ENCODE results near the gene CROCC2.
A peak's percentile ranks its signal among the peaks of the same experiment; 100 is the strongest.

CROCC2 gene

GRCh38 chr2:240922982-240923537, 16.9 kb downstream of the CROCC2 start:
- Histone ChIP-seq H3K4me3 (ENCODE audit: low read depth, low read length) (no peak overlapping the region), H3K4me1 (ENCODE audit: control insufficient read depth, insufficient read depth, low read length) (no peaks in the 10 kb centered on the region), H3K27ac (ENCODE audit: extremely low read depth, low read depth, low read length) (no peak overlapping the region), H3K9me3 (ENCODE audit: control insufficient read depth, insufficient read depth, low read depth, low read length) (no peaks in the 10 kb centered on the region), H3K36me3 (ENCODE audit: control insufficient read depth in 2 of 2, insufficient read depth in 1 of 2, low read length in 2 of 2) (no peaks in the 10 kb centered on the region)
- ChIA-PET POLR2A (no interaction called here), CTCF (no interaction called here)
- TF ChIP-seq HIC1 (tag by site-specific recombination; IDR thresholded peaks at IDR 0.05), result peak; percentile 56; the same call in 1 of the 2 replicates
- no peak for TF ChIP-seq TRIM28 (IDR thresholded peaks at IDR 0.05; ENCODE audit: borderline replicate concordance, low read length)
- peak; percentile 77; the same call in 1 of the 2 replicates for TF ChIP-seq ZBTB7A (tag by site-specific recombination; IDR thresholded peaks at IDR 0.05; ENCODE audit: low read depth)
- TF ChIP-seq KLF10 (tag by site-specific recombination; IDR thresholded peaks at IDR 0.05), result no peak
- TF ChIP-seq ZNF280C (tag by site-specific recombination; IDR thresholded peaks at IDR 0.05), result no peak
- TF ChIP-seq FEZF1 (tag by site-specific recombination; IDR thresholded peaks at IDR 0.05), result no peak
- no peak for TF ChIP-seq ZNF146 (tag by site-specific recombination; IDR thresholded peaks at IDR 0.05)
- TF ChIP-seq GLI4 (tag by site-specific recombination; IDR thresholded peaks at IDR 0.05), result no peak
- TF ChIP-seq ZNF48 (tag by site-specific recombination; IDR thresholded peaks at IDR 0.05), result no peak
- no peak for TF ChIP-seq ZBTB11 (tag by site-specific recombination; conservative IDR thresholded peaks at IDR 0.05; ENCODE audit: low read depth)
- no peak for TF ChIP-seq ZBTB8A (tag by site-specific recombination; IDR thresholded peaks at IDR 0.05)
- TF ChIP-seq ZSCAN5A (tag by site-specific recombination; IDR thresholded peaks at IDR 0.05), result no peak
- TF ChIP-seq ZNF214 (tag by site-specific recombination; IDR thresholded peaks at IDR 0.05; ENCODE audit: borderline replicate concordance), result no peak
- TF ChIP-seq ZNF785 (tag by site-specific recombination; IDR thresholded peaks at IDR 0.05), result no peak
- no peak for TF ChIP-seq SCRT2 (tag by site-specific recombination; IDR thresholded peaks at IDR 0.05)
- no peak for TF ChIP-seq HOXA7 (CRISPR knock-in tag; IDR thresholded peaks at IDR 0.05; ENCODE audit: borderline replicate concordance)
- TF ChIP-seq ZNF292 (tag by site-specific recombination; IDR thresholded peaks at IDR 0.05; ENCODE audit: borderline replicate concordance, low read depth), result no peak
- TF ChIP-seq ZNF560 (tag by site-specific recombination; IDR thresholded peaks at IDR 0.05; ENCODE audit: borderline replicate concordance), result no peak
- TF ChIP-seq ZFP3 (tag by site-specific recombination; IDR thresholded peaks at IDR 0.05; ENCODE audit: low read depth), result no peak
- TF ChIP-seq ZNF580 (tag by site-specific recombination; IDR thresholded peaks at IDR 0.05), result no peak
- TF ChIP-seq ZNF416 (tag by site-specific recombination; IDR thresholded peaks at IDR 0.05), result no peak
- 0 out of 2 replicates have a peak, but pooled peaks have one; percentile 18 for TF ChIP-seq KLF8 (tag by site-specific recombination; IDR thresholded peaks at IDR 0.05)
- TF ChIP-seq ZNF596 (tag by site-specific recombination; IDR thresholded peaks at IDR 0.05), result no peak
- TF ChIP-seq TCF7L2 (IDR thresholded peaks at IDR 0.05; ENCODE audit: borderline replicate concordance, low read depth, low read length), result no peak
- TF ChIP-seq ZBTB10 (tag by site-specific recombination; IDR thresholded peaks at IDR 0.05), result no peak; the same call in 1 of the 2 replicates
- no peak for TF ChIP-seq ZNF776 (tag by site-specific recombination; IDR thresholded peaks at IDR 0.05; ENCODE audit: borderline replicate concordance)
- peak; percentile 26; the same call in 1 of the 2 replicates for TF ChIP-seq ZBTB17 (tag by site-specific recombination; IDR thresholded peaks at IDR 0.05)
